CD8-positive, alpha-beta memory T cell (primary cell): Measurements from ENCODE around the gene SNX12. TPM values are rescaled to one million over a fixed set of nuclear protein-coding genes. Genes with fewer than 3 reads are reported as not detected.

Experiments
- CTCF ChIA-PET: fragments of 350-600 bp; sonication (Branson Sonifier 250); formaldehyde crosslinking; loops from one replicate; lab custom pipeline; 2021; ENCODE audit warnings: antibody characterized with exemption; lab: Charles Lee
- POLR2A ChIA-PET: fragments of 350-600 bp; sonication (Branson Sonifier 250); formaldehyde crosslinking; loops from one replicate; lab custom pipeline; 2021; ENCODE audit warnings: antibody characterized with exemption; lab: Charles Lee
- DNase-seq, 5 donors: peaks; one replicate each; pipeline versions ENCODE4 v3.0.0 to v3.0.0-alpha.2; 2020 to 2022; ENCODE audit warnings: mixed read lengths in 1 of 5
- H3K27ac ChIP-seq: one replicate; pipeline ENCODE4 v1.7.0; 2013; ENCODE audit warnings: low read depth, mild to moderate bottlenecking, low read length, moderate library complexity
- H3K27me3 ChIP-seq: 2 replicates; pipeline ENCODE4 v1.7.0; 2013; ENCODE audit warnings: low read length, mild to moderate bottlenecking; ENCODE audit not compliant: insufficient read depth, poor library complexity, severe bottlenecking
- H3K36me3 ChIP-seq: 2 replicates; pipeline ENCODE4 v1.7.0; 2013; ENCODE audit warnings: mild to moderate bottlenecking, low read length, moderate library complexity; ENCODE audit not compliant: insufficient read depth
- H3K4me1 ChIP-seq: 2 replicates; pipeline ENCODE4 v1.7.0; 2013; ENCODE audit warnings: mild to moderate bottlenecking, low read length, moderate library complexity; ENCODE audit not compliant: insufficient read depth
- H3K4me3 ChIP-seq: 2 replicates; pipeline ENCODE4 v1.7.0; 2013; ENCODE audit warnings: mild to moderate bottlenecking, low read length
- H3K9me3 ChIP-seq: 2 replicates; pipeline ENCODE4 v1.7.0; 2013; ENCODE audit warnings: mild to moderate bottlenecking, low read length
- H3K27ac Mint-ChIP-seq, 8 donors: one replicate each; pipeline ENCODE4 v1.8.0; 2020 to 2021; ENCODE audit warnings: mixed read lengths in 8 of 8, mild to moderate bottlenecking in 6 of 8, inconsistent platforms in 3 of 8, moderate library complexity in 3 of 8
- H3K27me3 Mint-ChIP-seq, 2 donors: one replicate each; pipeline ENCODE4 v1.8.0; 2020 to 2021; ENCODE audit warnings: mixed read lengths in 2 of 2, mild to moderate bottlenecking in 1 of 2, moderate library complexity in 1 of 2
- H3K36me3 Mint-ChIP-seq, 3 donors: one replicate each; pipeline ENCODE4 v1.8.0; 2020 to 2021; ENCODE audit warnings: mixed read lengths in 3 of 3, inconsistent platforms in 1 of 3, mild to moderate bottlenecking in 1 of 3
- H3K4me1 Mint-ChIP-seq, 3 donors: one replicate each; pipeline ENCODE4 v1.8.0; 2020 to 2021; ENCODE audit warnings: mixed read lengths in 3 of 3, inconsistent platforms in 1 of 3, mild to moderate bottlenecking in 1 of 3
- H3K4me3 Mint-ChIP-seq, 7 donors: one replicate each; pipeline ENCODE4 v1.8.0; 2020 to 2021; ENCODE audit warnings: mixed read lengths in 7 of 7, mild to moderate bottlenecking in 6 of 7, moderate library complexity in 4 of 7, inconsistent platforms in 2 of 7
- H3K9me3 Mint-ChIP-seq, 5 donors: one replicate each; pipeline ENCODE4 v1.8.0; 2020 to 2022; ENCODE audit warnings: mixed read lengths in 5 of 5, mild to moderate bottlenecking in 3 of 5, moderate library complexity in 2 of 5, inconsistent platforms in 1 of 5
- polyA plus RNA-seq: library from polyadenylated mRNA; unstranded; fragments of 300-500 nt; fragmentation: Illumina TruSeq; gene quantifications from one replicate; pipeline ENCODE4 v1.2.3, GENCODE V29; 2021
- total RNA-seq, 2 experiments: library from RNA; stranded (reverse); gene quantifications; one replicate each; pipeline ENCODE4 v1.2.3, GENCODE V29; 2021

Gene SNX12
- total and polyA plus RNA-seq, 3 experiments from 2014 or later: 4.3 to 60.0 (median 56.5) TPM

DNA sequence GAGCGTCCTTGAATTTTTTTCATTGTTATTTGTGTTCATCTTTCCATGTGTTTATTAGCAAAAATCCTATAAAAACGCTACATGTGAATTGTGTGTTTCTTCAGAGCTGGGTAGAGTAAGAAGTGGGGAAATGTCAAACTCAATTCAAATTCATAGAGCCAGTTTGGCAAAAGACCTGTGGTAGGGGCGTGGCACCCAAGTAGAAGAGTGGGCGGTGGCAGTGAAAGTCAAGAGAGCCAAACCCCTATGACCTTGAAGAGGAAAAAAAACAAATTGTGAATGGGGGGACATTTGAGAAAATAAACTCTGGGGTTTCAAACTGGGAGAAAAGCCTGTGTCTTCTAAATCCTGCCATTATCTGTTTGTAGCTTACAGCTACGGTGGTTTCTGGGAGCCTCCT lies 23.1 kb upstream of the SNX12 start:
- Mint-ChIP-seq H3K36me3 (peaks cover 0 to 3% (median 0%) of the 10 kb centered on the region in 3 donors), H3K4me3 (no peak overlapping the region), H3K27ac (peak overlapping the region in 1 of 8 donors; percentile 80), H3K27me3 (peaks cover 0 to 8% of the 10 kb centered on the region in 2 donors), H3K4me1 (peaks cover 10 to 14% (median 10%) of the 10 kb centered on the region in 3 donors), H3K9me3 (no peaks in the 10 kb centered on the region)
- ChIA-PET CTCF (no interaction called here), POLR2A (no interaction called here)
- no peaks in the 10 kb centered on the region for H3K9me3 ChIP-seq
- H3K4me3 ChIP-seq: no peak overlapping the region
- no peak overlapping the region for H3K27ac ChIP-seq
- no peaks in the 10 kb centered on the region for H3K4me1 ChIP-seq
- no peaks in the 10 kb centered on the region for H3K36me3 ChIP-seq
- DNase-seq: no peak
- H3K27me3 ChIP-seq: no peaks in the 10 kb centered on the region

DNA sequence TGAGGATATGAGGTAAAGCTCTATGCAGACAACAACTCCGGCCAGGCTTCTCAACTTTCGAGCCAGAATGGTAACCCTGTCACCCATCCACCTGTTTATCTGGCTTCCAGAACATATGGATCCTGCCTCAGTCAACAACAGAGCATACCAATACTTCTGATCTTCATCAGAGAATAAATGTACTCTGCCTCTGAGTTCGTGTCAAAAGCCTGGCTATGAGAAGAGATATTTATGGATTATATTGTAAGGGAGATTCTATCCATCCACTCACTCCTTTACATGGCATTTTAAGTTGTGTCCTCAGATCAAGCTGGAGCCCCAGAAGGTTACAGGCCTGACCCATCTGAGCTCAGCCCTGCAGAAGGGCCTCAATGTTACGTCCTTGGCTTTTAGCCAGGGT lies 17.8 kb upstream of the SNX12 start:
- Mint-ChIP-seq H3K4me3 (no peak overlapping the region), H3K36me3 (no peaks in the 10 kb centered on the region)
- POLR2A ChIA-PET: no interaction called here

DNA sequence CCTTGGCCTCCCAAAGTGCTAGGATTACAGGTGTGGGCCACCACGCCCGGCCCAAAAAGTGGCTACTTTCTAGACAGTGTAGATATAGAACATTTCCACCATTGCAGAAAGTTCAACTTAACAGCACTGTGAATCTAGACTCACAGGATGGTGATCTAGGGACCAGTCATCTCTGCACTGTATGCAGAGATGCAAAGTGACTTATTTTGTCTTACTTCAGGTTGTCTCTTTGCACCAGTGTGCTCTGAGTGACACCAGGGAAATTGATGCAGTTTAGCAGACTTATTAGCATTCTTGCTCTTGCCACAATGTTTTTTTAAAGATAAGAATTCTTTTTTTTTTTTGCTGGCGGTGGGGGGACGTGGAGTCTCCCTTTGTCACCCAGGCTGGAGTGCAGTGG lies 14.7 kb upstream of the SNX12 start:
- Mint-ChIP-seq H3K36me3 (no peaks in the 10 kb centered on the region), H3K27me3 (peaks cover 0 to 5% of the 10 kb centered on the region in 2 donors), H3K4me1 (no peaks in the 10 kb centered on the region), H3K4me3 (no peak overlapping the region), H3K27ac (no peak overlapping the region), H3K9me3 (no peaks in the 10 kb centered on the region)
- H3K4me3 ChIP-seq: no peak overlapping the region
- no peak for DNase-seq
- H3K27me3 ChIP-seq: no peaks in the 10 kb centered on the region
- no peaks in the 10 kb centered on the region for H3K36me3 ChIP-seq
- H3K27ac ChIP-seq: no peak overlapping the region
- ChIA-PET POLR2A (no interaction called here), CTCF (no interaction called here)
- H3K9me3 ChIP-seq: no peaks in the 10 kb centered on the region
- no peaks in the 10 kb centered on the region for H3K4me1 ChIP-seq

More for the DNA sequence above, 17.8 kb upstream of the SNX12 start:
- H3K4me3 ChIP-seq: no peak overlapping the region
- no peak for DNase-seq
- no peak overlapping the region for H3K27ac ChIP-seq
- Mint-ChIP-seq H3K27ac (no peak overlapping the region), H3K27me3 (peaks cover 0 to 3% of the 10 kb centered on the region in 2 donors), H3K9me3 (no peaks in the 10 kb centered on the region), H3K4me1 (no peaks in the 10 kb centered on the region)
- H3K4me1 ChIP-seq: no peaks in the 10 kb centered on the region
- CTCF ChIA-PET: no interaction called here
- H3K27me3 ChIP-seq: no peaks in the 10 kb centered on the region
- no peaks in the 10 kb centered on the region for H3K36me3 ChIP-seq
- no peaks in the 10 kb centered on the region for H3K9me3 ChIP-seq

DNA sequence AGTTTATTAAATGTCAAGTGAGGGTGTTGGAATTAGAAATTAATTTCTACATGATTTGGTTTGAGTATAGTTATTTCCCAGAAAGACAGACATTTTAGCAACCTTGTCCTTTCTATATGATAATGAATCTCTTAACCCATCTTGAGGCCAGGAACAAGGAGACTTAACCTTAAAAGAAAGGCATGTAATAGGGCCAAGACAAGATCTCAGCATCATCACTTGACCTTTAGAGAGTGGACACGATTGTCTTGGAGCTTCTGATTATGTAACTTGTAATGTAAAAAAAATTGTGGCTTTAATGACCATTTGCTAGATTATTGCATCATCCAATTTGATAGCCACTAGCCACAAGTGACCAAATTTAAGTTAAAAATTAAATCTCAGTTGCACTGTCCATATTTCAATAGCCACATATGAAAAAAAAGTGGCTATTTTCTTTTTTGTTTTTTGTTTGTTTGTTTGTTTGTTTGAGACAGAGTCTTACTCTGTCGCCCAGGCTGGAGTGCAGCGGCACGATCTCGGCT lies 14.1 kb upstream of the SNX12 start:
- Mint-ChIP-seq H3K27me3 (peaks cover 0 to 6% of the 10 kb centered on the region in 2 donors), H3K9me3 (no peaks in the 10 kb centered on the region), H3K4me1 (no peaks in the 10 kb centered on the region), H3K36me3 (no peaks in the 10 kb centered on the region), H3K4me3 (no peak overlapping the region), H3K27ac (no peak overlapping the region)
- no peaks in the 10 kb centered on the region for H3K4me1 ChIP-seq
- no peak overlapping the region for H3K4me3 ChIP-seq
- H3K27me3 ChIP-seq: no peaks in the 10 kb centered on the region
- no peak overlapping the region for H3K27ac ChIP-seq
- H3K9me3 ChIP-seq: no peaks in the 10 kb centered on the region
- CTCF ChIA-PET: no interaction called here
- no peaks in the 10 kb centered on the region for H3K36me3 ChIP-seq
- POLR2A ChIA-PET: no interaction called here
- no peak for DNase-seq

DNA sequence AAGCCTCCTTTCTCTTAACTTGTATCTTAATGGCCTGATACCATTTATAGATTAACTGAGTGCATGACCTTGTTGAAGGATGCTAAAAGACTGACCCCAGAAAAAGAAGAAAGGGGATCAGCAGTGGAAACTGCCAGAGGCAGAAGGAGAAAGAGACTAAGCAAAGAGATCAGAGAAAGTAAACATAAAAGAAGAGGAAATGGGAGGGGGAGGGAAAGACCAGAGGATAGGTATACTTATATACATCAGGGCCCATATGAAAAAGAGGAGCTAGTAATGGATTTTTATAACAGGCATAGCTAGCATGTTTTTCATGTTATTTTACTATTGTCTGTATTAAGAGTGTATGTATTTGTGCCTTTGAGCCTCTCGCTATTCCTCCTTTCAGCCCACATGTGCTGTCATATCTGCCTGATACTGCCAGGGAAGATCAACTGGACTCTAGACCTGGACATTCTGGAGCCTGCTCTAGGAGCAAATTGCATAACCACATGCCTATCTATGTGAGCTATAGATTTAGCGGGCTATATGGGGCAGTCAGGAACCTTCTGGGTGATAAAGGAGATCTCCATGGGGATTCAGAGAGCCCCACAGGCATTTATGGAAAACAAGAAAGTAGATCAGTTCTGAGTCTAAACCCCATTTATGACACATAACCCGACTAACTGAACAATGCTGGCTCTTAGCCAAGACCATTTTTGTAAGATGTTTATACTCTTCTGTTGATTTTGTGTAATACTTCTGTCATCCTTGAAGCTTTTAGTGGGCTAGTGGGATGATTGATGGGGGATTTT lies 13.4 kb upstream of the SNX12 start:
- ChIA-PET CTCF (no interaction called here), POLR2A (interaction anchor here (0.5 kb wide), 1 partner anchor 950 kb away, joined by 9 read pairs; no protein-coding TSS in a partner anchor)
- peaks cover 0 to 9% of the 10 kb centered on the region in 2 donors for H3K27me3 Mint-ChIP-seq
- no peaks in the 10 kb centered on the region for H3K4me1 ChIP-seq
- no peaks in the 10 kb centered on the region for H3K4me1 Mint-ChIP-seq
- peak overlapping the region in 1 of 8 donors; percentile 26 for H3K27ac Mint-ChIP-seq
- no peak for DNase-seq
- no peaks in the 10 kb centered on the region for H3K9me3 ChIP-seq
- no peak overlapping the region for H3K4me3 ChIP-seq
- H3K4me3 Mint-ChIP-seq: no peak overlapping the region
- no peaks in the 10 kb centered on the region for H3K36me3 ChIP-seq
- H3K36me3 Mint-ChIP-seq: no peaks in the 10 kb centered on the region
- H3K9me3 Mint-ChIP-seq: no peaks in the 10 kb centered on the region
- H3K27ac ChIP-seq: no peak overlapping the region
- H3K27me3 ChIP-seq: no peaks in the 10 kb centered on the region

DNA sequence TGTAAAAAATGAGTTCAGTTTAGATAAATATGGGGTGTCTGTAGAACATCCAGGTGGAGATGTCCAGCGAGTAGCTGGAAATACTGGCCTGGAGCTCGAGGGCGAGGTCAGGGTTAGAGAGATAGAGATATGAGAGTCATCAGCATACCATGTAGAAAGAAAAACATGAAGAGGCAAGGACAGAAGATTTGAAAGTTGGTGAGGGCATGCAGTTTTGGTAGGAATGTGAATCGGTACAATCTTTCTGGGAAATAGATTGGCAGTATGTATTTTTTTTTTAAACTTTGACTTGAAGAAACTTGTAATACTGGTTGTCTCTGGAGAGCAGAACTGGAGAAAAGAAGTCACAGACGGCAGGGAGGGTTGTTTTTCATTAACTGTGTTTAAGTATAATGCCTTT lies 2.4 kb upstream of the SNX12 start:
- DNase-seq: no peak
- POLR2A ChIA-PET: no interaction called here
- Histone ChIP-seq H3K27ac (no peak overlapping the region), H3K9me3 (no peaks in the 10 kb centered on the region), H3K4me1 (no peaks in the 10 kb centered on the region), H3K36me3 (no peaks in the 10 kb centered on the region), H3K4me3 (no peak overlapping the region), H3K27me3 (no peaks in the 10 kb centered on the region)
- H3K9me3 Mint-ChIP-seq: no peaks in the 10 kb centered on the region
- peaks cover 9 to 10% of the 10 kb centered on the region in 2 donors for H3K27me3 Mint-ChIP-seq
- H3K27ac Mint-ChIP-seq: no peak overlapping the region
- CTCF ChIA-PET: no interaction called here
- H3K4me1 Mint-ChIP-seq: peaks cover 8 to 17% (median 11%) of the 10 kb centered on the region in 3 donors
- peaks cover 0 to 12% (median 0%) of the 10 kb centered on the region in 3 donors for H3K36me3 Mint-ChIP-seq
- no peak overlapping the region for H3K4me3 Mint-ChIP-seq

DNA sequence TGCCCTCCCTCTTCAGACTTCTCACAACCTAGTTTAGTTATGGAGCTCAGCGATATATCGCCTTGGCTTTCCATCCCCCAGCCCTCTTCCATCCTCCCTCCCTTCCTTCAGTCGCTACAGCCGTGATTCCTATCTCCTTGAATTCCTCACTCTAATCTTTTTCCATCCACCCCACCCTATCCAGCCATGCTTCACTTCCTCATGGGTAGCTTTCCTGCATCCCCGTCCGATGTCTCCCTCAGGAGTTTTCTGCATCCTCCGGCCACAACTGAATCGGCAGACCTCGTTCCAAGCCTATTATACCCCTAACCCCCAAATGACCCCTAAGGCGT lies 456 bp downstream of the SNX12 start:
- Mint-ChIP-seq H3K4me1 (peaks cover 14 to 31% (median 20%) of the 10 kb centered on the region in 3 donors), H3K36me3 (peaks cover 0 to 21% (median under 1%) of the 10 kb centered on the region in 3 donors), H3K4me3 (peak overlapping the region; percentile 84 to 99 (median 92)), H3K27ac (peak overlapping the region; percentile 90 to 99 (median 97)), H3K27me3 (peaks cover 0 to 6% of the 10 kb centered on the region in 2 donors), H3K9me3 (no peaks in the 10 kb centered on the region)
- Histone ChIP-seq H3K4me1 (no peaks in the 10 kb centered on the region), H3K36me3 (no peaks in the 10 kb centered on the region), H3K9me3 (no peaks in the 10 kb centered on the region), H3K4me3 (peak overlapping the region; percentile 87), H3K27ac (peak overlapping the region; percentile 82), H3K27me3 (no peaks in the 10 kb centered on the region)
- ChIA-PET POLR2A (interaction anchor here (0.6 to 1.6 kb wide), 6 partner anchors 28 to 222 kb away, joined by 3 to 8 read pairs (median 4); partner anchors contain the start of genes FOXO4, IL2RG and MED12), CTCF (interaction anchor here (1.1 kb wide), 1 partner anchor 62 kb away, joined by 5 read pairs; no protein-coding TSS in a partner anchor)
- peak in 1 of 5 donors; percentile 2 for DNase-seq

DNA sequence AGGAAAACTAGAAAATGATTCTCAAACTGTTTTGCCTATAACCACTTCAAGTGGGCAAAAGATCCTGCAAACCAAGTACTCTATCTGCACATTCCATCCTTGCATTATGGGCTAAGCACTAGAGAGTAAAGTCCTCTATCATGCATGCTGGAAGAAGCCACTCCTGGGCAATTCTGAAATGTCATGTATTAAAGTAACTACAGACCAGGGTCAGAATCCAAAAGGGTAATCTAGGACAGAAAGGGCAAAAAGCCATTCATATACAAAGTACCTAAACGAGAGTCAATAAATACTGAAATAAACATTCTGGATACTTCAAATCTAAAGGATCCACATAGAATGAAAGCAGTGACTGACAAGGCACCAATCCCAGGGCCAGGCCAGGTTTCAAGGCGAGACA lies 1.0 kb downstream of the SNX12 start:
- POLR2A ChIA-PET: interaction anchor here (0.8 kb wide), 1 partner anchor 29 kb away, joined by 3 read pairs; the partner anchor contains the start of gene FOXO4
- peak overlapping the region; percentile 90 to 99 (median 97) for H3K27ac Mint-ChIP-seq
- H3K27ac ChIP-seq: peak overlapping the region; percentile 82
- peaks cover 14 to 32% (median 20%) of the 10 kb centered on the region in 3 donors for H3K4me1 Mint-ChIP-seq
- no peak for DNase-seq
- peak overlapping the region; percentile 84 to 99 (median 92) for H3K4me3 Mint-ChIP-seq
- H3K9me3 ChIP-seq: no peaks in the 10 kb centered on the region
- peaks cover 0 to 24% (median 2%) of the 10 kb centered on the region in 3 donors for H3K36me3 Mint-ChIP-seq
- peak overlapping the region; percentile 87 for H3K4me3 ChIP-seq
- no peaks in the 10 kb centered on the region for H3K4me1 ChIP-seq
- H3K27me3 ChIP-seq: no peaks in the 10 kb centered on the region
- CTCF ChIA-PET: no interaction called here
- no peaks in the 10 kb centered on the region for H3K36me3 ChIP-seq
- H3K9me3 Mint-ChIP-seq: no peaks in the 10 kb centered on the region
- H3K27me3 Mint-ChIP-seq: peaks cover 0 to 6% of the 10 kb centered on the region in 2 donors
